Measurements from ENCODE around the gene GTF3C2.

DNA sequence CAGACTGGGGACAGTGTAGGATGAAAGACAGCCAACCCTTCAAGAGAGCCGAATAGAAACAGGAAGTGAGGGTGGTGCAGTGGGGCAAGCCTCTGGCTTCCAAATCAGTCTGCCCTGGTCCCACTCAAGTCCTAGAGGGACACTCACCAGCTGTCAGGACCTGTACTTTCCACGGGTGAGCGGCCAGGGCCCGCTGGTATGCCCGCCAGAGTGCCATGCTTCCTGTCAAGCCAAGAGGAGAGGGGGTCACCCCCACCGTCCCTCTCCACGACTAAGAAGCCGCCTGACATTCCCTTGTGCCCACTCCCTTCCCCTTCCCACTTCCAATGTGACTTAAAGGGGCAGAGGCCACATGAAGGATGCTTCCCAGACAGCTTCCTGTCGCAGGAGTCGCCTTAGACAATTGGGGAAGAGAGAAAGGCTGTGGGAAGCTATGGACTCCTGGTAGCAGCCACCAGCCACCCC lies 34.2 kb downstream of the GTF3C2 start:
- TF ChIP-seq, protein P1, sequence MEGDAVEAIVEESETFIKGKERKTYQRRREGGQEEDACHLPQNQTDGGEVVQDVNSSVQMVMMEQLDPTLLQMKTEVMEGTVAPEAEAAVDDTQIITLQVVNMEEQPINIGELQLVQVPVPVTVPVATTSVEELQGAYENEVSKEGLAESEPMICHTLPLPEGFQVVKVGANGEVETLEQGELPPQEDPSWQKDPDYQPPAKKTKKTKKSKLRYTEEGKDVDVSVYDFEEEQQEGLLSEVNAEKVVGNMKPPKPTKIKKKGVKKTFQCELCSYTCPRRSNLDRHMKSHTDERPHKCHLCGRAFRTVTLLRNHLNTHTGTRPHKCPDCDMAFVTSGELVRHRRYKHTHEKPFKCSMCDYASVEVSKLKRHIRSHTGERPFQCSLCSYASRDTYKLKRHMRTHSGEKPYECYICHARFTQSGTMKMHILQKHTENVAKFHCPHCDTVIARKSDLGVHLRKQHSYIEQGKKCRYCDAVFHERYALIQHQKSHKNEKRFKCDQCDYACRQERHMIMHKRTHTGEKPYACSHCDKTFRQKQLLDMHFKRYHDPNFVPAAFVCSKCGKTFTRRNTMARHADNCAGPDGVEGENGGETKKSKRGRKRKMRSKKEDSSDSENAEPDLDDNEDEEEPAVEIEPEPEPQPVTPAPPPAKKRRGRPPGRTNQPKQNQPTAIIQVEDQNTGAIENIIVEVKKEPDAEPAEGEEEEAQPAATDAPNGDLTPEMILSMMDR (IDR thresholded peaks at IDR 0.05): no peak
- TF ChIP-seq EP300 (IDR thresholded peaks at IDR 0.05): no peak
